HG03442 (cell line): ENCODE results near the gene RPS15.

Experiments used
- ATAC-seq: cut with Tn5 transposase; IDR thresholded peaks from one replicate; pipeline ENCODE4 v1.9.1; 2021; ENCODE audit warnings: mild to moderate bottlenecking, moderate library complexity; ENCODE audit not compliant: unreplicated experiment

The RPS15 gene

GRCh38 chr19:1481224-1481892, 43.2 kb downstream of the RPS15 start:
- no peak for ATAC-seq

- no peak for ATAC-seq
These were observed 43.7 kb downstream of the RPS15 start for GRCh38 chr19:1481893-1482360.

- no peak for ATAC-seq
These were observed 44.4 kb downstream of the RPS15 start for GRCh38 chr19:1482361-1483130.

GRCh38 chr19:1483131-1483978, 45.2 kb downstream of the RPS15 start:
- ATAC-seq, result no peak

GRCh38 chr19:1483979-1484428, 45.8 kb downstream of the RPS15 start:
- ATAC-seq, result no peak

- ATAC-seq, result no peak
These were observed 48.8 kb downstream of the RPS15 start for GRCh38 chr19:1486720-1487575.

GRCh38 chr19:1487576-1488281, 49.5 kb downstream of the RPS15 start:
- ATAC-seq, result no peak

- no peak for ATAC-seq
These were observed 50.0 kb downstream of the RPS15 start for GRCh38 chr19:1488282-1488601.

GRCh38 chr19:1489463-1490310, 51.5 kb downstream of the RPS15 start:
- no peak for ATAC-seq
